GM12873 (cell line): ENCODE results near the gene DIPK1B.

Experiments used
- TF ChIP-seq, protein P1 (sequence below): IDR thresholded peaks from 2 replicates; pipeline ENCODE4 v1.5.1; 2012; ENCODE audit warnings: low read depth, mild to moderate bottlenecking, moderate library complexity, low read length, control low read depth; ENCODE audit not compliant: insufficient read depth; ENCODE audit errors: missing control alignments

Gene DIPK1B

DNA sequence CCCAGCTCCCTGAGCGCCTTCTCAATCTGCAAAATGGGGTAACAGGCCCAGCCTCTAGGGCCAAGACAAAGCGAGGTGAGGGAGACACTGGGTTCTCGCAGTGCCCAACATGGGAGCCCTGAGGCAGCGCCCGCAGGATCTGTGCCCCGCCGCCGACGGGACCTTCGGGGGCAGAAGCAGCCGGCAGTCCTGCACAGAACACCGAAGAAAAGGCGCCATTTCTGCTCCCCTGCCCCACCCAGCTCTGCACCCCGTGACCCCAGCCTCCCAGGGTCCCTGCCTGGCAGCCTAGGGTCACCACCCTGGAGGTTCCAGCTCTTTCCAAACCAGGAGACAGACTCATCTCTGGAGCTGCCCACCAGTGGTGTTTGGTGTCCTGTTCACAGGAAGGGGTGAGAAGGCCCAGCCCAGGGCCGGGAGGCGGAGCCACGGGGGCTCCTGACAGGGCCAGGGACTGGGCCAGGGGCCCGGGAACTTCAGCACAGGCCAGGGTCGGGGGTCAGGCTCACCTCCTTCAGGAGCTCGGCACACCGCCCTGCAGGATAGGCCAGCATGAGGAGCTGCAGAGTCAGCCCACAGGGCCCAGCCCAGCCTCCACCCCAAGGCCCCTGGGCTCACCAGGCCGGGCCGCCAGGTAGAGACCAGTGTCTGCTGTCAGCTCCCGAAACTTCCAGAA is 42.4 kb downstream of the DIPK1B start:
- TF ChIP-seq, protein P1, sequence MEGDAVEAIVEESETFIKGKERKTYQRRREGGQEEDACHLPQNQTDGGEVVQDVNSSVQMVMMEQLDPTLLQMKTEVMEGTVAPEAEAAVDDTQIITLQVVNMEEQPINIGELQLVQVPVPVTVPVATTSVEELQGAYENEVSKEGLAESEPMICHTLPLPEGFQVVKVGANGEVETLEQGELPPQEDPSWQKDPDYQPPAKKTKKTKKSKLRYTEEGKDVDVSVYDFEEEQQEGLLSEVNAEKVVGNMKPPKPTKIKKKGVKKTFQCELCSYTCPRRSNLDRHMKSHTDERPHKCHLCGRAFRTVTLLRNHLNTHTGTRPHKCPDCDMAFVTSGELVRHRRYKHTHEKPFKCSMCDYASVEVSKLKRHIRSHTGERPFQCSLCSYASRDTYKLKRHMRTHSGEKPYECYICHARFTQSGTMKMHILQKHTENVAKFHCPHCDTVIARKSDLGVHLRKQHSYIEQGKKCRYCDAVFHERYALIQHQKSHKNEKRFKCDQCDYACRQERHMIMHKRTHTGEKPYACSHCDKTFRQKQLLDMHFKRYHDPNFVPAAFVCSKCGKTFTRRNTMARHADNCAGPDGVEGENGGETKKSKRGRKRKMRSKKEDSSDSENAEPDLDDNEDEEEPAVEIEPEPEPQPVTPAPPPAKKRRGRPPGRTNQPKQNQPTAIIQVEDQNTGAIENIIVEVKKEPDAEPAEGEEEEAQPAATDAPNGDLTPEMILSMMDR, result no peak

DNA sequence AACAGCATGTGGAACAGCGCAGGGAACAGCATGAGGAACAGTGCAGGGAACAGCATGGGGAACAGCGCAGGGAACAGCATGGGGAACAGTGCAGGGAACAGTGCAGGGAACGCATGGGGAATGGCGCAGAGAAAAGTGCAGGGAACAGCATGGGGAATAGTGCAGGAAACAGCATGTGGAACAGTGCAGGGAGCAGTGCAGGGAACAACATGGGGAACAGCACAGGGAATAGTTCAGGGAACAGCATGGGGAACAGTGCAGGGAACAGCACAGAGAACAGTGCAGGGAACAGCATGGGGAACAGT is 43.7 kb downstream of the DIPK1B start:
- TF ChIP-seq, protein P1, result no peak

DNA sequence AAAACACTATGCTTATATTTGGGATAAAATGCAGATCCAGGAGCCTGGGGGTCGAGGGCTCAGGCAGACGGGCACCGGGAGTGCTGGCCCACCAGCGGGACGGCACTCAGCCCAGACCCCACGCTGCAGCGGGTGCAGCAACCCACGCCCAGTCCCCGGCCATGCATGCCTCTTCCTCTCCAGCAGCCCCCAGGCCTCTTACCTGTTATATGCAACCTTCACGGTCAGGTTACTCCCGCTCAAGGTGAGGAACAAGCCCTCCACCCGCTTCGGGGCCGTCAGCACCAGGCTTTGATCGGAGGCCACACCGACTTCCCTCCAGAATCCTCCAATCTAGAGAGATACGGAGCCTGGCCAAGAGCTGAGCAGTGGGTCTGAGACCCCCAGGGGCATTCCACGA is 44.5 kb downstream of the DIPK1B start:
- TF ChIP-seq, protein P1, result no peak

DNA sequence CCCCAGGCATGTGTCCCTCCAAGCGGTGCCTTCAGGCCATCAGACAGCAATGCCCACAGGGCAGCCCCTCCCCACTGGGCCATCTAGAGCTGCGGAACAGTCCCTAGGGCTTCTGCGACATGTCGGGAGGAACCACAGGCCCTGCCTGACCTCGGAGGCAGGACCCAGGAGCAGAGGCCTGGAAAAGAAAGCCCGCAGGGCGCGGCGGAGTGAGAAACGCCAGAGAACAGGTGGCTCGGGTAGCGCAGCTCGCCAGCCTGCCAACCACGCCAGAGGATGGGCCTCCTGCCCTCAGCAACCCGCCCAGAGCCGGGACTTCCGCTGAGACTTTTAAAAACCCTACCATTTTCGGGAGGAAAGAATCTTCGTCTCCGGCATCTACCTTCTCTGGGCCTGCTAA is 45.0 kb downstream of the DIPK1B start:
- TF ChIP-seq, protein P1, result no peak

DNA sequence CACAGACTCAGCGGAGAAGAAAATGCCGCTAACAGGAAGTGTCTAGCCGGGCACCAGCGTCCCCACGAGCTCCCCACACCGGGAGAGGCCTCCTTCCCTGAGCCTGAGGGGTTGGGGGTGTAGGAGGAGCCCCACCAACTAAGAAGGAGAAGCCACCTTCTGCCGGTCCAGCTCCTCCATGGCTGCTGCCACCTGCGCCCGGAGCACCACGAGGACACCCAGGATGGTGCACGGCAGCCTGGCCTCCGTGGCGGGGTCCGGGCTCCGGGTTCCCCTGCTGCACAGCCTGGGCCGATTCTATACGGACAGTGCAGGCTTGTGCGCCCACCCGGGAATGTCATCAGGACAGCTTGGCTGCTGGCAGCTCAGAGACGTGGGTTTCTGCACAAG is 45.4 kb downstream of the DIPK1B start:
- TF ChIP-seq, protein P1, result no peak

DNA sequence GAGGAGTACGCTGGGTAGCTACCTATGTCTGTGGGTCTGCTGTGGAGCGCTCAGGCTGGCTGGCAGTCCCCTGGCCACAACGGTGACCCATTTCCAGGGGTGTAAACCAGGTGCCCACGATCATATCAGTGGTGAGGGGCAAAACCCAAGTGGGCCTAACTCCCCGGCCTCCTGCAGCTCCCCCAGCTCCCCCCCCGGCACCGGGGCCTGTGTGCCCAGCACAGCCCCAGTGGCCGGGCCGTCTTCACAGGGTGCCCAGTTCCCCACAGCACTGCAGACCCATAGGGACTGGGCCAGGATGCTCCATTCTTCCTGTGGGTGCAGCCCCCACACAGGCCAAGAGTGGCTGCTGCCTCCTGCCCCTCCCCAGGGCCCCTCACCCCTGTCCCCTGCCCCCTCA is 46.6 kb downstream of the DIPK1B start:
- TF ChIP-seq, protein P1, result no peak

DNA sequence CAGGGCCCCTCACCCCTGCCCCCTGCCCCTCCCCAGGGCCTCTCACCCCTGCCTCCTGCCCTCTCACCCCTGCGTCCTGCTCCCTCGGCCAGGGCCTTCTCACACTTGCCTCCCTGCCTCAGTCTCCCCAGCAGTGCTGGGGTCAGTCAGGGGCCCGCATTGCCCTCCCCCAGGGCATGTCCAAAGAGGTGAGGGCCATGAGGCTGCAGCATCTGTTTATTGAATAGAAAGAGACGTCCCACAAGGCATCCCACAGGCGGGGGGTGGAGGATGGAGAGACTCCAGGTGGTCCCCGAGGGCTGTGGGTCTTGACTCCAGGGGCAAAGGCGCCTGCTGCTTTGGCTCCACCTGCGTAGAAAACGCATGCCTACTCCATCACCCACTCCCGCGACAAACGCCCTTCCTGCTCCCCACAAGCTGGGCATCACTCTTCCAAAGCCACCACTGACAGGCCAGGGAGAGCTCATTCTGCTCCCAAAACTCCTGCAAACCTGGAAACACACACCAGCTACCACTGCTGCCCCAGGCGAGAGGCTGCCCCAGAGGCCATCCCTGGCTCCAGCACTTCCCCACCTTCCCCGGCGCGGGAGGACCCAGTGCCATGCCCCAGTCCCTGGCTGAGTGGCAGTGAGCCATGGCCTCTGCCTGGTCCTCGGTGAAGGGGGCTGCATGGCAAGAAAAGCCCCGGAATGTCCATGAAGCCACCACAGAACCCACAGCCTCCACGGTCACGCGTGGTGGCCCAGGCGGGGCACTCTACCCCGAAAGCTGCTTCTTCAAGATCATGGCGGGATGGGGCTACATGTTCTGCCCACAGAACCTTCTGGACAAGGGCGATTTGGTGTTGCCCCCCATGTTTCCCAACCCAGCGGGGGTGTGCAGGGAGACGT is 47.3 kb downstream of the DIPK1B start:
- TF ChIP-seq, protein P1, result no peak
